ENCODE measurements around the gene FHOD1. TPM values are rescaled to one million over a fixed set of nuclear protein-coding genes. Genes with fewer than 3 reads are reported as not detected.

Gene FHOD1
- total RNA-seq, 2 donors from 2014 or later, result 5.3 to 11.6 TPM

DNA sequence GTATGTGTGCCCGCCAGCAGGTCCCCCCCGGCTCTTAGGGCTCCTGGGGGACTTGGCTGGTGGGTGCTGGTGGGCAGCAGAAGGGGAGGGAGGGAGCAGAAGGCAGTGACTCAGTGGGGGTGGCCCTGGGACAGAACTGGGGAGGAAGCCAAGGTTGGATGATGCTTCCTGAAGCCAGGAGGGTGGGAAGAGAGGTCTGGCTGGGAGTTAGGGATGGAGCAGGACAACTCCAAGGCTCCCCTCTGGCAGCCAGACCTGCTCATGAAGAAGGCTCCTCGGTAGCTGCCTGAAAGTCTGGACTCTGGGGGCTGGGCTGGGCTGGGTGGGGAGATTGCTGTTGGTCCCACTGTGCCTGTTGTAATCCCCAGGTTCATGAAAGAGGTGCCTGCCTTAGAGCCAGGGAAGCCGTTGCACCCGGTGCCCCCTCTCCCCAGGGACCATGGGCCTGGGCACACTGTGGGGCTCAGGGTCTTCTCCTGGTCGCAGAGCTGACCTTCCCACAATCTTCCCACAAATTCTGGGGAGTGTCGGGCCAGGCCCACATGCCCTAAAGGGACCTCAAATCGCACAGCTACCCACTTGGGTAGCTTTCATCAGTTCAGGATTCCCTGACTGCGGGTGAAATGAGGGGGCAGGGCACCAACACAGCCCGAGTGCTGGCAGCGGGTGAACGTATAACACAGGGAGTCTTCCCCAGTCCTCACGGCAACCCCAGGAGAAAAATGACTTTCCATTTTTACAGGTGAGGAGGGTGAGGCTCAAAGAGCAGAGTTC lies 30.9 kb upstream of the FHOD1 start:
- no peaks in the 10 kb centered on the region for H3K36me3 ChIP-seq
- no peaks in the 10 kb centered on the region for H3K27me3 ChIP-seq
- peaks cover 0 to 23% of the 10 kb centered on the region in 2 donors for H3K4me1 ChIP-seq
- no peaks in the 10 kb centered on the region for H3K9me3 ChIP-seq
- DNase-seq (ENCODE audit: low spot score), result no peak
- H3K4me3 ChIP-seq, result peak overlapping the region; percentile 49 to 60
- TF ChIP-seq, protein P1, sequence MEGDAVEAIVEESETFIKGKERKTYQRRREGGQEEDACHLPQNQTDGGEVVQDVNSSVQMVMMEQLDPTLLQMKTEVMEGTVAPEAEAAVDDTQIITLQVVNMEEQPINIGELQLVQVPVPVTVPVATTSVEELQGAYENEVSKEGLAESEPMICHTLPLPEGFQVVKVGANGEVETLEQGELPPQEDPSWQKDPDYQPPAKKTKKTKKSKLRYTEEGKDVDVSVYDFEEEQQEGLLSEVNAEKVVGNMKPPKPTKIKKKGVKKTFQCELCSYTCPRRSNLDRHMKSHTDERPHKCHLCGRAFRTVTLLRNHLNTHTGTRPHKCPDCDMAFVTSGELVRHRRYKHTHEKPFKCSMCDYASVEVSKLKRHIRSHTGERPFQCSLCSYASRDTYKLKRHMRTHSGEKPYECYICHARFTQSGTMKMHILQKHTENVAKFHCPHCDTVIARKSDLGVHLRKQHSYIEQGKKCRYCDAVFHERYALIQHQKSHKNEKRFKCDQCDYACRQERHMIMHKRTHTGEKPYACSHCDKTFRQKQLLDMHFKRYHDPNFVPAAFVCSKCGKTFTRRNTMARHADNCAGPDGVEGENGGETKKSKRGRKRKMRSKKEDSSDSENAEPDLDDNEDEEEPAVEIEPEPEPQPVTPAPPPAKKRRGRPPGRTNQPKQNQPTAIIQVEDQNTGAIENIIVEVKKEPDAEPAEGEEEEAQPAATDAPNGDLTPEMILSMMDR (IDR thresholded peaks at IDR 0.05), result no peak
- H3K27ac ChIP-seq, result peak overlapping the region; percentile 46 to 50

DNA sequence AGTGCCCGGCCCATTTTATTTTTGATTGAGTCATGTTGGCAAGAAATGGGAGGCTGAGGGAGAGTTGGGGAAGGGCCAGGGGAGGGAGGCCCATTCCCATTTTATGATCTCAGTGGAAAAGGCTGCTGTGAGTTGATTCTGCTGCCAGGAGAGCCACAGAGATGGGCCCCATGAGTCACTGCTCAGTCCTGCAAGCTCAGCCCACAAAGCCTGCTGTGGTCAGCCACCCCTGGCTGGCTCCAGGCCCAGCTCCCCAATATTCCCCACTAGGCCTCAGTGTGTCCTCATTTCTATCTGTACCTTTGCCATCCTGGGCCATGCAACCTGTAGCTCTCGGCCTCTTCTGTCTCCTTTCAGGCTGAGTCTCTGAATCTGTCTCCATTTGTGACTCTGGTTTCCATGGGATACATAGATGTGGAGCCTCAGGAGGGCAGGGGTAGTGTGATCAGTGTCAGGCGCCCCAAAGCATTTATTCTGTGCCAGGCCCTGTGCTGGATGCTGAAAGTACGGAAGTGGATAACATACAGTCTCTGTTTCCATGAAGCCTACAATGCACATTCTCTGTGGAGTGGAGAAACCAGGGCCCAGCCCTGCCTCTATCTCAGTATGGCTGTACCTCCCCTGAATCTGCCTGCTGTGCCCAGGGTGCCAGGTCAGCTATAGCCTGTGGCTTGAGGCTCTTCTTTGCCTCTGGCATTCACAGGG lies 30.2 kb upstream of the FHOD1 start:
- no peak overlapping the region for H3K4me3 ChIP-seq
- H3K27me3 ChIP-seq, result no peaks in the 10 kb centered on the region
- peak; percentile 84 for DNase-seq (ENCODE audit: low spot score)
- TF ChIP-seq, protein P1 (IDR thresholded peaks at IDR 0.05), result no peak
- H3K9me3 ChIP-seq, result no peaks in the 10 kb centered on the region
- no peaks in the 10 kb centered on the region for H3K36me3 ChIP-seq
- H3K4me1 ChIP-seq, result peaks cover 0 to 23% of the 10 kb centered on the region in 2 donors
- peak overlapping the region; percentile 46 to 50 for H3K27ac ChIP-seq

DNA sequence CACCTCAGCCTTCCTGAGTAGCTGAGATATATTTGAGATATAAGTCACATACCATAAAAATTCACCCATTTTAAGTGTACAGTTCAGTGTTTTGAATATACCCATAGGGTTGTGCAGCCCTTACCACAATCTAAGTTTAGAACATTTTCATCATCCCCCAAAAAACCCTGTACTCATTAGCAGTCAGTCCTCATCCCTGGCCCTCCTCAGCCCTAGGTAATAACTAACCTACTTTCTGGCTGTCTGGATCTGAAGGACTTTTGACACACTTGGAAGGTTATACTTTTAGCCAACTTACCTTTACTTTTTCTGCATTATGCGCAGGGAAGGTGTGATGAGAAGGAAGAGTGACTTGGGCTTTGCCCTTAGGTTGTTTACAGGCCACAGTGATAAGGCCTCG lies 28.0 kb upstream of the FHOD1 start:
- Histone ChIP-seq H3K4me3 (no peak overlapping the region), H3K4me1 (peaks cover 0 to 23% of the 10 kb centered on the region in 2 donors), H3K27ac (no peak overlapping the region), H3K36me3 (no peaks in the 10 kb centered on the region), H3K9me3 (no peaks in the 10 kb centered on the region), H3K27me3 (no peaks in the 10 kb centered on the region)
- TF ChIP-seq, protein P1 (IDR thresholded peaks at IDR 0.05), result no peak
- no peak for DNase-seq (ENCODE audit: low spot score)

DNA sequence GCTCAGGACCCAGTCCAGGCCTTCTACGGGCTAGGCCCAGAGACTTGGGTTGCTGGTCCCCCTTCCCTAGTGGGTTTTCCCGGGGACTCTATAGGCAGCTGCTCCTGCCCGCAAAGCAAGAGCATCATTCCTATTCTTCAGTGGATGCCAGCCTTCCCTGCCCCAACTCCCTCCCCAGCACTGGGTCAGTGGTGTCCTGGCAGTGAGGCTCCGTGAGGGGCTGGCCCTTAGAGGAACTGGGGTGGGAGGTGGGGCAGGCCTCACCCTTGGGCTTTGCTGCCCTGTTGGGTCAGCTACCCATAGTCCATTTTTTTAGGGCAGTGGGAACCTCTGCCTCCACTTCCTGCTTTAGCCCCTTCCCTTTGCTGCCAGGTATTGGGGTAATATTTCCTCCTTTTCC lies 24.2 kb upstream of the FHOD1 start:
- TF ChIP-seq, protein P1 (IDR thresholded peaks at IDR 0.05), result no peak
- H3K4me1 ChIP-seq, result peaks cover 0 to 3% of the 10 kb centered on the region in 2 donors
- no peak for DNase-seq (ENCODE audit: low spot score)

DNA sequence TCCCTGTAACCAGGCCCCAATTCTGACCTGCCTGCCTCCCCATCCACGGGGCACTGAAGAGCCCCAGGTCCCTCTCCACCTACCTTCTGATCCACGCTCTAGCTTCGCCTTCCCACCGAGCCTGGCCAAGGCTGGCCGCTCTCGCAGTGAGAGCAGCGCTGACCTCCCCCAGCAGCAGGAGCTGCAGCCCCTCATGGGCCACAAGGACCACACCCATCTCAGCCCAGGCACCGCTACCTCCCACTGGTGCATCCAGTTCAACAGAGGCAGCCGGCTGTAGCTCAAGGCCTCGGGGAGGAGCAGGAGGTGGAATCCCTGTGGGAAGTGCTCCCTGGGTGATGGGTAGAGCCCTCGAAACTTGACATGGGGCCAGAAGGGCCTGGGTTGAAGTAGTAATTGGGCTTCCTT lies 23.7 kb upstream of the FHOD1 start:
- DNase-seq (ENCODE audit: low spot score), result no peak
- TF ChIP-seq, protein P1 (IDR thresholded peaks at IDR 0.05), result no peak

More for the DNA sequence above, 24.2 kb upstream of the FHOD1 start:
- no peaks in the 10 kb centered on the region for H3K27me3 ChIP-seq
- H3K9me3 ChIP-seq, result no peaks in the 10 kb centered on the region
- no peak overlapping the region for H3K4me3 ChIP-seq
- no peak overlapping the region for H3K27ac ChIP-seq
- H3K36me3 ChIP-seq, result no peaks in the 10 kb centered on the region

More for the DNA sequence above, 23.7 kb upstream of the FHOD1 start:
- Histone ChIP-seq H3K27me3 (no peaks in the 10 kb centered on the region), H3K9me3 (no peaks in the 10 kb centered on the region), H3K36me3 (no peaks in the 10 kb centered on the region), H3K4me3 (no peak overlapping the region), H3K27ac (no peak overlapping the region), H3K4me1 (peaks cover 0 to 3% of the 10 kb centered on the region in 2 donors)
